ENCODE measurements around the gene SERINC2.

DNA sequence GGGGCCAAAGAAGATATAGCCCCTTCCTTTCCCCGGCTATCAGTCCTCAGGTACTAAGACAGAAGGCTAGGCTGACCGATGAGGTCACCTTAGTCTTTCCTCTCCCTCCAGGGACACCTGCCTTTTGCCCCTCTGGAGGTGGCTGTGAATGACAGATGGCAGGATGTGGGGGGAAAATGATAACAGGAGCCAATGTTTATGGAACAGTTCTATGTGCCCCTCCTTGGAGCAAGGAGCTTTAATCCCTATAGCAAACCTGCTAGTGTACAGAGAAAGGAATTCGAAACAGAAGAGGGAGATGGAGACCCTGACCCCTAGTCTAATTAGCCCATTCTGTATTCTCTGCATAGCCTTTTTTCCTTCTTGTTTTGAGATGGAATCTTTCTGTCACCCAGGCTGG lies 28.1 kb downstream of the SERINC2 start:
- no peak for TF ChIP-seq POLR2A (IDR thresholded peaks at IDR 0.05)
- TF ChIP-seq, protein P1, sequence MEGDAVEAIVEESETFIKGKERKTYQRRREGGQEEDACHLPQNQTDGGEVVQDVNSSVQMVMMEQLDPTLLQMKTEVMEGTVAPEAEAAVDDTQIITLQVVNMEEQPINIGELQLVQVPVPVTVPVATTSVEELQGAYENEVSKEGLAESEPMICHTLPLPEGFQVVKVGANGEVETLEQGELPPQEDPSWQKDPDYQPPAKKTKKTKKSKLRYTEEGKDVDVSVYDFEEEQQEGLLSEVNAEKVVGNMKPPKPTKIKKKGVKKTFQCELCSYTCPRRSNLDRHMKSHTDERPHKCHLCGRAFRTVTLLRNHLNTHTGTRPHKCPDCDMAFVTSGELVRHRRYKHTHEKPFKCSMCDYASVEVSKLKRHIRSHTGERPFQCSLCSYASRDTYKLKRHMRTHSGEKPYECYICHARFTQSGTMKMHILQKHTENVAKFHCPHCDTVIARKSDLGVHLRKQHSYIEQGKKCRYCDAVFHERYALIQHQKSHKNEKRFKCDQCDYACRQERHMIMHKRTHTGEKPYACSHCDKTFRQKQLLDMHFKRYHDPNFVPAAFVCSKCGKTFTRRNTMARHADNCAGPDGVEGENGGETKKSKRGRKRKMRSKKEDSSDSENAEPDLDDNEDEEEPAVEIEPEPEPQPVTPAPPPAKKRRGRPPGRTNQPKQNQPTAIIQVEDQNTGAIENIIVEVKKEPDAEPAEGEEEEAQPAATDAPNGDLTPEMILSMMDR (IDR thresholded peaks at IDR 0.05 in 8 of 11, conservative IDR thresholded peaks at IDR 0.05 in 3 of 11), result no peak

Measured in spleen (tissue), 7 donors.